ENCODE results near the gene GREB1L.

DNA sequence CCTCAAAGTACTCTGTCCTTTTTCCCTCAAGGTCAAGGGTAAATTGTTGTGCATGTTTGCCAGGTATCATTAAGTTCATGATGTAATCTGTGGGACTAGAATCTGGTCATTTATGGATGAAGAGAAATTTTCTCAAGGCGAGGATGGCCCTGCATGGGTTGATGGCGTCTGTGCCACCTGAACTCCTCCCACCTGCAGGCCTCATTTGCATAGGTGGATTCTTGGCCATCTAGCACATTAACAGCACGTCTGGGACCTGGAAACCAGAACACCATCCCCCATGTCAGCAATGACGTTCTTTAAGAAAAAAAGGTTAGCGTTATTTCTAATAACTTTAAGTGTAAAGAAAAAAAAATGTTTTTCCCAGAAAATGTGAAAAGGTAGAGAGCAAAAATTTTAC, 212.7 kb downstream of the GREB1L start:
- TF ChIP-seq CTCF (IDR thresholded peaks at IDR 0.05) (no peak), POLR2A (IDR thresholded peaks at IDR 0.05) (no peak), EP300 (IDR thresholded peaks at IDR 0.05) (no peak)
